Measurements from ENCODE around the gene SLX4IP. TPM values are rescaled to one million over a fixed set of nuclear protein-coding genes. Genes with fewer than 3 reads are reported as not detected.

Gene SLX4IP
- total RNA-seq, 1 donor from 2014 or later: 5.3 TPM

DNA sequence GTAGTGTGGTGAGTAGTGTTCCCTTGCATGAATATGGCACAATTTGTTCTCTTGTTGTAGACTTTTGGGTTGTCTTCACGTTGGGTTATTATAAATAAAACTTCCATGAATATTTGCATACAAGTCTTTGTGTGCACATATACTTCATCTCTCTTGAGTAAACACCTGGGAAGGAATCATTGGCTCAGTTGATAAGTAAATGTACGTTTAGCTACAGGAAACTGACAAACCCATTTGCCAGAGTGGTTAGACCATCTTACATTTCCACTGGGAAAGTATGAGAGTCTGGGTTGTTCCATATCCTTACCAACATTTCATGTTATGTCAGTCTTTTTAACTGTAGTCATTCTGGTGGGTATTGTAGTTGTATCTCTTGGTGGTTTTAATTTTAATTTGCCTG lies 119.2 kb downstream of the SLX4IP start:
- Mint-ChIP-seq H3K36me3 (ENCODE audit: low read depth, unreplicated experiment) (no peaks in the 10 kb centered on the region), H3K9me3 (ENCODE audit: unreplicated experiment) (no peaks in the 10 kb centered on the region), H3K4me3 (ENCODE audit: unreplicated experiment) (no peak overlapping the region), H3K27ac (ENCODE audit: unreplicated experiment) (peak overlapping the region; percentile 44), H3K4me1 (ENCODE audit: low read depth, unreplicated experiment) (peaks cover 74% of the 10 kb centered on the region), H3K27me3 (ENCODE audit: low read depth, unreplicated experiment) (no peaks in the 10 kb centered on the region)
- Histone ChIP-seq H3K4me2 (ENCODE audit: low read length) (no peak overlapping the region), H4K20me1 (ENCODE audit: insufficient read depth, low read length) (no peaks in the 10 kb centered on the region), H3K9me3 (ENCODE audit: insufficient read depth, low read depth, low read length) (no peaks in the 10 kb centered on the region), H3K4me1 (ENCODE audit: insufficient read depth, low read length) (peaks cover 35% of the 10 kb centered on the region), H3K27ac (ENCODE audit: low read depth, low read length) (no peak overlapping the region), H2AFZ (ENCODE audit: low read depth, low read length) (no peak overlapping the region), H3K27me3 (ENCODE audit: insufficient read depth, low read length) (no peaks in the 10 kb centered on the region), H3K36me3 (ENCODE audit: insufficient read depth, low read length) (no peaks in the 10 kb centered on the region), H3K79me2 (ENCODE audit: insufficient read depth, low read length) (no peaks in the 10 kb centered on the region), H3K9ac (ENCODE audit: low read length) (no peak overlapping the region), H3K4me3 (ENCODE audit: insufficient read depth, low read depth, low read length) (no peak overlapping the region)
- DNase-seq (ENCODE audit: low read depth) (no peak), FAIRE-seq (no peak)
- TF ChIP-seq, protein P1, sequence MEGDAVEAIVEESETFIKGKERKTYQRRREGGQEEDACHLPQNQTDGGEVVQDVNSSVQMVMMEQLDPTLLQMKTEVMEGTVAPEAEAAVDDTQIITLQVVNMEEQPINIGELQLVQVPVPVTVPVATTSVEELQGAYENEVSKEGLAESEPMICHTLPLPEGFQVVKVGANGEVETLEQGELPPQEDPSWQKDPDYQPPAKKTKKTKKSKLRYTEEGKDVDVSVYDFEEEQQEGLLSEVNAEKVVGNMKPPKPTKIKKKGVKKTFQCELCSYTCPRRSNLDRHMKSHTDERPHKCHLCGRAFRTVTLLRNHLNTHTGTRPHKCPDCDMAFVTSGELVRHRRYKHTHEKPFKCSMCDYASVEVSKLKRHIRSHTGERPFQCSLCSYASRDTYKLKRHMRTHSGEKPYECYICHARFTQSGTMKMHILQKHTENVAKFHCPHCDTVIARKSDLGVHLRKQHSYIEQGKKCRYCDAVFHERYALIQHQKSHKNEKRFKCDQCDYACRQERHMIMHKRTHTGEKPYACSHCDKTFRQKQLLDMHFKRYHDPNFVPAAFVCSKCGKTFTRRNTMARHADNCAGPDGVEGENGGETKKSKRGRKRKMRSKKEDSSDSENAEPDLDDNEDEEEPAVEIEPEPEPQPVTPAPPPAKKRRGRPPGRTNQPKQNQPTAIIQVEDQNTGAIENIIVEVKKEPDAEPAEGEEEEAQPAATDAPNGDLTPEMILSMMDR (IDR thresholded peaks at IDR 0.05; ENCODE audit: insufficient read depth, low read depth, low read length): no peak
- no peak for TF ChIP-seq EZH2 (IDR thresholded peaks at IDR 0.05; ENCODE audit: insufficient read depth, low read length)

DNA sequence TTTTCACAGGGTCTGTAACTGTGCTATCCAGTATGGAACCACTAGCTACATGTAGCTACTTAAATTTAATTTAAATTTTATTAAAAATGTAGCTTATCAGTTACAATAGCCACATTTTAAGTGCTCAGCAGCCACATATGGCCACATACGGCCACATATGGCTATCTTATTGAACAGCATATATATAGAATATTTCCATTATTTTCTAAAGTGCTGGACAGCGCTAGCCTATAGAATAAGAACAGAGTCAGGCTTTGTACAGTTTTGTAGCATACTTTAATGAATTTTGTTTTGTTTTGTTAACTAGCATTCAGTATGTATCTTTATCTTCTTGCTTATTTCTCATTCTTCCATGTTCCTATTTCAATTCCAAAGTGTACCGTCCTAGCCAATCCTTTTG lies 120.3 kb downstream of the SLX4IP start:
- Mint-ChIP-seq H3K27ac (ENCODE audit: unreplicated experiment) (peak overlapping the region; percentile 91), H3K27me3 (ENCODE audit: low read depth, unreplicated experiment) (no peaks in the 10 kb centered on the region), H3K4me3 (ENCODE audit: unreplicated experiment) (peak overlapping the region; percentile 10), H3K36me3 (ENCODE audit: low read depth, unreplicated experiment) (no peaks in the 10 kb centered on the region), H3K9me3 (ENCODE audit: unreplicated experiment) (no peaks in the 10 kb centered on the region), H3K4me1 (ENCODE audit: low read depth, unreplicated experiment) (peaks cover 71% of the 10 kb centered on the region)
- peak overlapping the region; percentile 53 for H3K27ac ChIP-seq (ENCODE audit: low read depth, low read length)
- FAIRE-seq (no peak), DNase-seq (ENCODE audit: low read depth) (no peak)
- no peaks in the 10 kb centered on the region for H3K36me3 ChIP-seq (ENCODE audit: insufficient read depth, low read length)
- no peaks in the 10 kb centered on the region for H3K9me3 ChIP-seq (ENCODE audit: insufficient read depth, low read depth, low read length)
- H3K9ac ChIP-seq (ENCODE audit: low read length): no peak overlapping the region
- no peaks in the 10 kb centered on the region for H4K20me1 ChIP-seq (ENCODE audit: insufficient read depth, low read length)
- H2AFZ ChIP-seq (ENCODE audit: low read depth, low read length): no peak overlapping the region
- no peaks in the 10 kb centered on the region for H3K79me2 ChIP-seq (ENCODE audit: insufficient read depth, low read length)
- TF ChIP-seq, protein P1 (IDR thresholded peaks at IDR 0.05; ENCODE audit: insufficient read depth, low read depth, low read length): no peak
- TF ChIP-seq EZH2 (IDR thresholded peaks at IDR 0.05; ENCODE audit: insufficient read depth, low read length): no peak
- H3K4me1 ChIP-seq (ENCODE audit: insufficient read depth, low read length): peaks cover 38% of the 10 kb centered on the region
- H3K27me3 ChIP-seq (ENCODE audit: insufficient read depth, low read length): no peaks in the 10 kb centered on the region
- H3K4me3 ChIP-seq (ENCODE audit: insufficient read depth, low read depth, low read length): no peak overlapping the region
- peak overlapping the region; percentile 29 for H3K4me2 ChIP-seq (ENCODE audit: low read length)

DNA sequence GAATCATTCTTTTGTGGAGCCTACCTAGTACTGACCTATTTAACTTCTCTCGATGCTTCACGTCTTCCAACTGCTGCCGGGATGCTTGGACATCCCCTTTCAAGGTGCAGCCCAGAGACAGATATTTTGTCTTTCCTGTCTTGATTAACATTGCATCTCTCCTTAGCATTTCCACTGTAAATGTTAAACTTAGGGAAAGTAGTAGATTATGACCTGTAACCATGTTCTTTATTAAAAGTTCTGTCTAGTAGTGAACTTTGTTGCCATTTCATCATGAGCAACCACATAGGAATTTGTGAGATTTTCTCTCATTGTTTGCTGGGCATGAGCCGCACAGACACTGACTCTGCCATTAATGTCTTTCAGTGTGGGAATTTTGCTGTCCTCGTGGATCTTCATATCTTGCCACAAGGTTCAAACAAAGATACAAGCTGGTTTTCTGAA lies 120.8 kb downstream of the SLX4IP start:
- Mint-ChIP-seq H3K27ac (ENCODE audit: unreplicated experiment) (peak overlapping the region; percentile 91), H3K9me3 (ENCODE audit: unreplicated experiment) (no peaks in the 10 kb centered on the region), H3K27me3 (ENCODE audit: low read depth, unreplicated experiment) (no peaks in the 10 kb centered on the region), H3K4me1 (ENCODE audit: low read depth, unreplicated experiment) (peaks cover 67% of the 10 kb centered on the region), H3K36me3 (ENCODE audit: low read depth, unreplicated experiment) (no peaks in the 10 kb centered on the region), H3K4me3 (ENCODE audit: unreplicated experiment) (peak overlapping the region; percentile 10)
- H3K4me3 ChIP-seq (ENCODE audit: insufficient read depth, low read depth, low read length): no peak overlapping the region
- no peaks in the 10 kb centered on the region for H3K79me2 ChIP-seq (ENCODE audit: insufficient read depth, low read length)
- peak overlapping the region; percentile 6 for H3K9ac ChIP-seq (ENCODE audit: low read length)
- H3K4me1 ChIP-seq (ENCODE audit: insufficient read depth, low read length): peaks cover 38% of the 10 kb centered on the region
- H2AFZ ChIP-seq (ENCODE audit: low read depth, low read length): no peak overlapping the region
- peak; percentile 82 for FAIRE-seq
- no peaks in the 10 kb centered on the region for H4K20me1 ChIP-seq (ENCODE audit: insufficient read depth, low read length)
- H3K27me3 ChIP-seq (ENCODE audit: insufficient read depth, low read length): no peaks in the 10 kb centered on the region
- DNase-seq (ENCODE audit: low read depth): peak; percentile 70
- peak overlapping the region; percentile 53 for H3K27ac ChIP-seq (ENCODE audit: low read depth, low read length)
- no peak for TF ChIP-seq EZH2 (IDR thresholded peaks at IDR 0.05; ENCODE audit: insufficient read depth, low read length)
- TF ChIP-seq, protein P1 (IDR thresholded peaks at IDR 0.05; ENCODE audit: insufficient read depth, low read depth, low read length): no peak
- H3K4me2 ChIP-seq (ENCODE audit: low read length): peak overlapping the region; percentile 29
- no peaks in the 10 kb centered on the region for H3K36me3 ChIP-seq (ENCODE audit: insufficient read depth, low read length)
- H3K9me3 ChIP-seq (ENCODE audit: insufficient read depth, low read depth, low read length): no peaks in the 10 kb centered on the region

All from astrocyte (in vitro differentiated cells and primary cell).